ENCODE data around the gene ZBTB17. TPM values are rescaled to one million over a fixed set of nuclear protein-coding genes. Genes with fewer than 3 reads are reported as not detected.

Gene ZBTB17
- total RNA-seq, 1 experiment from 2014 or later: 22.1 TPM

GRCh38 chr1:15941899-15942660 is 33.8 kb downstream of the ZBTB17 start:
- H3K36me3 Mint-ChIP-seq (ENCODE audit: insufficient read depth, unreplicated experiment): peaks cover 47% of the 10 kb centered on the region
- H3K4me3 Mint-ChIP-seq (ENCODE audit: low read depth, unreplicated experiment): no peak overlapping the region
- CTCF ChIA-PET: no interaction called here
- intact Hi-C loops (cut with micrococcal nuclease; ENCODE audit: unreplicated experiment): no loop called here
- H3K9me3 Mint-ChIP-seq (ENCODE audit: low read depth, unreplicated experiment): no peaks in the 10 kb centered on the region
- H3K4me1 Mint-ChIP-seq (ENCODE audit: low read depth, unreplicated experiment): no peaks in the 10 kb centered on the region
- no peak overlapping the region for H3K27ac Mint-ChIP-seq (ENCODE audit: unreplicated experiment)
- no peak for TF ChIP-seq CTCF (IDR thresholded peaks at IDR 0.05; ENCODE audit: unreplicated experiment)
- no TSS peak for BruUV-seq (replicated peaks)
- no peak for DNase-seq
- no peaks in the 10 kb centered on the region for H3K27me3 Mint-ChIP-seq (ENCODE audit: unreplicated experiment)

DNA sequence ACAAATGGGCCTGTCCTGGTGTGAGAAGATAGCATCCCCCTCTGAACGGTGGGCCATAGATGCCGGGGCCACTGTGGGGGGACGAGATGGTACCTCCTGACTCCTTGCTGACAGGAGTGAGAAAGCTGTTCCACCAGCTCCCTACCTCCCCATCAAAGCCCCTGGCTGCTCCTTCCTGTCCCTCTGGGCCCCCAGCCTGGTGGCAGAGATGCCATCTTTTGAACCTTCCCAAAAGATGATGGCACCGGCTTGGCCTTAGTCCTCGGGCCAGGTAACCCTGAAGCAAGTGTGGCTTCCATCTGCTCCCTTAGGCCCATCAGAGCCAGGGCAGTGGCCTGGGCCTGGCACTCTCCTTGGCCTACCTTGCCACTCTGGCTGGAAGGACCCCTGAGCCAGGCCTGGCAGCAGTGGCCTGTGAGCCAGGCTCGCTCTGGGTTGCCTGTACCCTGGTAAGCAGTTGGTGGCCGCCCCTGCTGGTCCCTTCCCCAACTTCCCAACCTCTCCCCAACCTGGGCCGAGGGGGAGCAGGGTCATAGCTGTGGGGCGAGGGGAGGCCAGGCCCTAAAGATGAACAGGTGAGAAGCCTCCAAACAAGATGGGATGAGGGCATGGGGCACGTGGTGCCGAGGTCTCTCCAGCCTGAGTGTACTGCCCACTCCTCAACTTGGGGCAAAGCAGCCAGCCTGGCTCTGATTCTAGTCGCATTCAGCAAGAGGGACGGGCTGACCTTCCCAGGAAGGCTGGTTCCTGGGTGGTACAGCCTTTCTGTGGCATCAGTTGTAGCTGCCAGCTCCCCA is 34.7 kb downstream of the ZBTB17 start:
- no TSS peak for BruUV-seq (replicated peaks)
- Mint-ChIP-seq H3K27me3 (ENCODE audit: unreplicated experiment) (no peaks in the 10 kb centered on the region), H3K4me1 (ENCODE audit: low read depth, unreplicated experiment) (no peaks in the 10 kb centered on the region), H3K9me3 (ENCODE audit: low read depth, unreplicated experiment) (no peaks in the 10 kb centered on the region), H3K36me3 (ENCODE audit: insufficient read depth, unreplicated experiment) (peaks cover 49% of the 10 kb centered on the region), H3K27ac (ENCODE audit: unreplicated experiment) (no peak overlapping the region), H3K4me3 (ENCODE audit: low read depth, unreplicated experiment) (no peak overlapping the region)
- no peak for TF ChIP-seq CTCF (IDR thresholded peaks at IDR 0.05; ENCODE audit: unreplicated experiment)
- intact Hi-C loops (cut with micrococcal nuclease; ENCODE audit: unreplicated experiment): no loop called here
- CTCF ChIA-PET: no interaction called here
- DNase-seq: no peak

DNA sequence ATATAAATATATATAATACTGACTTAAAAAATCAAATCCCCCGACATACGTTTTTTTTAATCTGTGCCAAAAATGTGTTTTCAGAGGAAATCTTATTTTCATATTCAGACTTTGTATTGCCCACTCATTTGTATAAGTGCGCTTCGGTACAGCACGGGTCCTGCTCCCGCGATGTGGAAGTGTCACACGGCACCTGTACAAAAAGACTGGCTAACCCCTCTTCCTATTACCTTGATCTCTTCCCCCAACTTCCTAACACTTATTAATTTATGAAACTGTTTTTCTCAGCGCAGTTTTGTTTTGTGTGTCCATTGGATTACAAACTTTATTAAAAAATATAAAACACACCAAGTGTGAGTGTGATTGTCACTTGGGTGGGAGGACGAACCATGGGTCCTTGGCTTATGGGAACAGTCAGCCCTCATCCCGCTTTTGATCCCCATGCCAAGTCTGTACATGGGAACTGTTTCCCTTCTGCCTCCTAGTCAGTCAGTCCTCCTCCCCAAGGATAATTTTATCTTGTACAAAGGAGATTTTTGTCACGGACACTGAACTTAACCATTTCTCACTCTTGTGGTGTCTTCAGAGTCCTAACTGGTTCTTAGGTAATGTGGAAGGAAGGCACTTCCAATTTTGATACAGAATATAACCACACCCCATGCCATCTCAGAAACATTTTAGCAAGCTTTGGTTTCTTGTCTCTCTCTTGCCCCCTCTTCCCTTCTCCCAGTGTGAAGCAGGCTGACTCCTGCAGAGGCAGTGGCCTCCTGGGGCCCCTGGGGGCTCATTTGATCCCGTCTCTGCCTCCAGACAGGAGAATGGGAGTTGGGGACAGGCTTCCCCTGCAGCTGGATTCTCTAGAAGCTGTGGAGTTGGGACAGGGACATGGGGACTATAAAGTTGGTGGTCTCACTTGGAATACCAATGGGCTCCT is 35.5 kb downstream of the ZBTB17 start:
- Mint-ChIP-seq H3K27me3 (ENCODE audit: unreplicated experiment) (no peaks in the 10 kb centered on the region), H3K4me1 (ENCODE audit: low read depth, unreplicated experiment) (no peaks in the 10 kb centered on the region), H3K27ac (ENCODE audit: unreplicated experiment) (no peak overlapping the region), H3K36me3 (ENCODE audit: insufficient read depth, unreplicated experiment) (peaks cover 57% of the 10 kb centered on the region), H3K9me3 (ENCODE audit: low read depth, unreplicated experiment) (no peaks in the 10 kb centered on the region), H3K4me3 (ENCODE audit: low read depth, unreplicated experiment) (no peak overlapping the region)
- no peak for TF ChIP-seq CTCF (IDR thresholded peaks at IDR 0.05; ENCODE audit: unreplicated experiment)
- CTCF ChIA-PET: no interaction called here
- DNase-seq: no peak
- intact Hi-C loops (cut with micrococcal nuclease; ENCODE audit: unreplicated experiment): no loop called here
- BruUV-seq (replicated peaks): no TSS peak
